GM10266 (cell line): ENCODE results near the gene DCLRE1B.

ENCODE experiments used
- DNase-seq: peaks from one replicate; pipeline ENCODE4 v3.0.0; 2012; ENCODE audit errors: extremely low spot score
- CTCF ChIP-seq: IDR thresholded peaks from 2 replicates; pipeline ENCODE4 v1.5.1; 2012; ENCODE audit warnings: mild to moderate bottlenecking, low read depth; ENCODE audit not compliant: control insufficient read depth, insufficient read depth; ENCODE audit errors: missing control alignments

The DCLRE1B gene

DNA sequence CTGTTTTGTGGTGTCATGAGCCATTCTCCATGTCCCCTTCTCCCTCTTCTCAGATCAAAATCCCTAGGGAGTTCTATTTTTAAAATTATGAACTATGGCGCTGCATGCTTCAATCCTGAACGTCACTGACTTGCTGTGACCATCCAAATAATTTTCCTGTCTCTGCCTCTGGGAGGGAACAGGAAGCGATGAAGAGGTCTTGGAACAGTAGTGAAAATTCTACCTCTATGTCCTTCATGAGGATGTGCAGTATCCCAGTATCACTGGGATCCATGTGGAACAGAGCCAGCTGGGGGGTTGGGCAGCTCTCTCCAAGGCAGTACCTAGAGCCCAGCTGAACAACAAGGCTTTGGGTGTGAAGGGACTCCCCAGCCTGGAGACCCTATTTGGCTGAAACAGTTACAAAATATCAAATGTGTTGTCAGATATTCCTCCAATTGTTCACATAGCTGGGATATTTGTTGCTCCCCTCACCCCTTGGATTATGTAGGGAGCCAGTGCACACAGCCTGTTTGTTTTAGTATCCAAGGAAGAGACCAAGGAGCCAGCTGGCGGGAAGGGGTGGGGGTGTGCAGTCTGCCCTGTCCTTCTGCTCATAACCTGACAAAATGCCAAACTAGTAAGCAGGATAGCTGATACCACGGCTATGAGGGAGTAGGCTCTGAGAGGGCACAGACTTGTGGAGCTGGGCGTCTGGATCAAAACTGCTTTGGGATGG is 7.6 kb downstream of the DCLRE1B start:
- no peak for DNase-seq
- no peak for TF ChIP-seq CTCF

- no peak for TF ChIP-seq CTCF
- no peak for DNase-seq
Measured at GRCh38 chr1:113913312-113913668, 8.2 kb downstream of the DCLRE1B start.

DNA sequence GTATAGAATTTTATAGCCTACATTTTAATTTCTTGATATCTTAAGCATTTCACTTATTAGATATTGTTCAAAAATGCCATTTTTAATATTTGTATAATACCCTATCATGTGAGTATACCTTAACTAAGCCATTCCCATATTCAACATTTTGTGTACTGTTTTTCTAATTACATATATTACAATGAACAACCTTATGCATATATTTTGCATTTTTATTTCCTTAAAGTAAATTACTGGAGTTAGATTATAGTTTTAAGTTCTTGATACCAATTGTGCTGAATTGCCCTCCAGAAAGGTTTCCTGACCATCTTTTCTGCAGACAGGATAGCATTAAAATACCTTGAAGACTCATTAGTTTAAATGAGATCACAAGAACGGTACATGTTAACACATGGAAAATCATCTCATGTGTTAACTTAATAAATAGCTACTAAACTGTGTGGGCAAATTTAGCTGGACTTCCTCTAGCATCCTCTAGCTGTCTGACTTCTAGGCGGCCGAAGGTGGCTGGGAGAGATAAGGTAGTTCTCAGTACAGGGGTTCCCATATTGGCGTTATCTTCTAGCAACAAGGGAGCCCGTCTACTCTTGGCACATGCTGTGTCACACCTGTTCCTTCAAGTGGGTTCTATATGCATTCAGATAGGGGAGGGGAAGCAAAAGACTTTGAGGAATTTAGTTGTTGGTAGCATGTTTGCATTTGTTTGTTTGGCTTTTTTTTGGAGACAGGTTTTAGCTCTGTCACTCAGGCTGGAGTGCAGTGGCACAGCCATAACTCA is 8.9 kb downstream of the DCLRE1B start:
- DNase-seq: no peak
- no peak for TF ChIP-seq CTCF

- TF ChIP-seq CTCF: no peak
- DNase-seq: no peak
Measured at GRCh38 chr1:113916974-113917373, 11.8 kb downstream of the DCLRE1B start.

DNA sequence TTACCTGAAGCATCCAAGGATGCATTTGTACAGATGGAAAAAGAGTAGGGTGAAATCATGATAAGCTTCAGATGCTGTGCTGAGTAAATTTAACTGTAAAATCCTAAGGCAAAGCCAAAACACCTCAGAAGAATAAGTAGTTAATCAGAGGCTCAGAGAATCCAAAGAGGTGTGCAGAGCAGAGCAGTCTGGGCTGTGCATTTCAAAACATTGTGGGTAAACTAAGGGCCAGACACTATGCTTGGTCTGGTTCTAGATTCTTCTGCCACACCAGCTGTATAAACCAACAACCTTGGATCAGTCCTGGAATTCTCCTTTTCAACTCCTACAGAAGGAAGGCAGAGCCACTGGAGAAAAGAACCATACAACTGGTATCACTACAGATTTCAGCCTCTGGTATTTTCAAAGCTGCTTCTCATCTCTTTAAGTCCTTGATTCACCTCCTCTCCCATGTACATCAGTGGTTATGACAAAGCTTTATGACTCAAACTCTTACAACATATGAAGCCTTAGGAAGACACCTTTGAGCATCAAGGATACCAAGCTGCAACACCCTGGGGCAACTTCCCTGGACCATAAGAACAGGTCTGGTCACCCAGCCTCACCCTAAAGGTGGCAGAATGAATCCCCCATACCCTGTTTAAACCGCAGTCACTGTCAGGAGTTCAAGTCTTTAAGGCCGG is 12.4 kb downstream of the DCLRE1B start:
- TF ChIP-seq CTCF: no peak
- DNase-seq: no peak

- no peak for DNase-seq
- no peak for TF ChIP-seq CTCF
Measured at GRCh38 chr1:113918243-113918642, 13.1 kb downstream of the DCLRE1B start.
